Parathyroid adenoma (tissue), 2 donors: ENCODE results near the gene SUPT6H.

Source experiments
- H2AFZ ChIP-seq: fragments of 300-600 bp; sonication (generic); one replicate; pipeline ENCODE4 v1.7.0; 2017; ENCODE audit warnings: antibody characterized with exemption, mild to moderate bottlenecking
- H3K27ac ChIP-seq: fragments of 300-600 bp; sonication (generic); one replicate; pipeline ENCODE4 v1.7.0; 2017
- H3K27me3 ChIP-seq: fragments of 300-600 bp; sonication (generic); one replicate; pipeline ENCODE4 v1.7.0; 2017; ENCODE audit warnings: low read length; ENCODE audit not compliant: control insufficient read depth, insufficient read depth
- H3K36me3 ChIP-seq: fragments of 300-600 bp; sonication (generic); one replicate; pipeline ENCODE4 v1.7.0; 2017; ENCODE audit warnings: low read length; ENCODE audit not compliant: control insufficient read depth, insufficient read depth
- H3K4me1 ChIP-seq: fragments of 300-600 bp; sonication (generic); one replicate; pipeline ENCODE4 v1.7.0; 2017; ENCODE audit warnings: control low read depth
- H3K4me2 ChIP-seq: fragments of 300-600 bp; sonication (generic); one replicate; pipeline ENCODE4 v1.7.0; 2017; ENCODE audit warnings: low read length
- H3K4me3 ChIP-seq: fragments of 300-600 bp; sonication (generic); one replicate; pipeline ENCODE4 v1.7.0; 2017; ENCODE audit warnings: low read depth, low read length
- H3K79me2 ChIP-seq: fragments of 300-600 bp; sonication (generic); one replicate; pipeline ENCODE4 v1.7.0; 2017; ENCODE audit warnings: control low read depth
- H3K9ac ChIP-seq: fragments of 300-600 bp; sonication (generic); one replicate; pipeline ENCODE4 v1.7.0; 2017; ENCODE audit warnings: mild to moderate bottlenecking
- H3K9me3 ChIP-seq: fragments of 300-600 bp; sonication (generic); one replicate; pipeline ENCODE4 v1.7.0; 2017; ENCODE audit warnings: low read length; ENCODE audit not compliant: control insufficient read depth
- TF ChIP-seq, protein P1 (sequence below): fragments of 300-600 bp; sonication (generic); IDR thresholded peaks from one replicate; pipeline ENCODE4 v1.7.0; 2017; ENCODE audit warnings: antibody characterized with exemption, mild to moderate bottlenecking
- donor health status: primary hyperparathyroidism.

The SUPT6H gene

DNA sequence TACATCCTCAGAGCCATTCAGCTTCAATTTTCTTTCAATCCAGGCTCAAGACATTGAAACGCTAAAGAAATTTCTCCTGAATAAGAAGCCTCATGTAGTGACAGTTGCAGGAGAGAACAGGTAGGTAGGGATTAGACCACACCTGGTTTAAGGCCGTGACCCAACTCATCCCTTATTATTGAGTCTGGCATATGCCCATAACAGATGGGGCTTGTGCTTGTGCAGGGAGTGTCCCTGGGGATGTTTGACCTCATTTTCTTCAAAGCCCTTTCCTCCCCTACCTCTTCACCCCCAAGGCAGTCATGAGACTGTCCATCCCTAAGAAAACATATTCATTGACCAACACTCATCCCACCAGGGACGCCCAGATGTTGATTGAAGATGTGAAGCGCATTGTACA is 24.3 kb downstream of the SUPT6H start:
- H3K27me3 ChIP-seq, result no peaks in the 10 kb centered on the region
- H3K4me3 ChIP-seq, result no peak overlapping the region
- peaks cover 3% of the 10 kb centered on the region for H3K79me2 ChIP-seq
- no peaks in the 10 kb centered on the region for H3K4me1 ChIP-seq
- H2AFZ ChIP-seq, result no peak overlapping the region
- no peak overlapping the region for H3K27ac ChIP-seq
- no peaks in the 10 kb centered on the region for H3K36me3 ChIP-seq
- no peak overlapping the region for H3K9ac ChIP-seq
- TF ChIP-seq, protein P1, sequence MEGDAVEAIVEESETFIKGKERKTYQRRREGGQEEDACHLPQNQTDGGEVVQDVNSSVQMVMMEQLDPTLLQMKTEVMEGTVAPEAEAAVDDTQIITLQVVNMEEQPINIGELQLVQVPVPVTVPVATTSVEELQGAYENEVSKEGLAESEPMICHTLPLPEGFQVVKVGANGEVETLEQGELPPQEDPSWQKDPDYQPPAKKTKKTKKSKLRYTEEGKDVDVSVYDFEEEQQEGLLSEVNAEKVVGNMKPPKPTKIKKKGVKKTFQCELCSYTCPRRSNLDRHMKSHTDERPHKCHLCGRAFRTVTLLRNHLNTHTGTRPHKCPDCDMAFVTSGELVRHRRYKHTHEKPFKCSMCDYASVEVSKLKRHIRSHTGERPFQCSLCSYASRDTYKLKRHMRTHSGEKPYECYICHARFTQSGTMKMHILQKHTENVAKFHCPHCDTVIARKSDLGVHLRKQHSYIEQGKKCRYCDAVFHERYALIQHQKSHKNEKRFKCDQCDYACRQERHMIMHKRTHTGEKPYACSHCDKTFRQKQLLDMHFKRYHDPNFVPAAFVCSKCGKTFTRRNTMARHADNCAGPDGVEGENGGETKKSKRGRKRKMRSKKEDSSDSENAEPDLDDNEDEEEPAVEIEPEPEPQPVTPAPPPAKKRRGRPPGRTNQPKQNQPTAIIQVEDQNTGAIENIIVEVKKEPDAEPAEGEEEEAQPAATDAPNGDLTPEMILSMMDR, result no peak
- H3K9me3 ChIP-seq, result no peaks in the 10 kb centered on the region
- H3K4me2 ChIP-seq, result no peak overlapping the region

DNA sequence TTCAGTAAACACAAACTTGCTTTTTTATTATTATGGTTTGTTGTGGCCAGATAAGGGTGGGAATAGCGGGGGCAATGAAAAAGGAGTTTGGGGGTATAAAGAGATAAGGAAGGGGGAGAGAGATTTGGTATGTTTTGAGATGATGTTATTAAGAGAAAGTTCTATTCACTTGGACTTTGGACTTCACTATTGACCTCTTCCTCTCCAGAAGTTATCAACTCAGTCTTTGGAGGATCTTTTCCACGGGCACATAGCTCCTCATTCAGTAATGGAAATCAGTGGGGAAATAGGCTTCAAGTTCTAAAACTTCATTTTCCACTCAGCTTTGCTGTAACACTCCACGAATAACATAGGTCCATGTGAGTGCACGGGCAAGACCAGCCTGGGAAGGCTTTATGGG is 26.5 kb downstream of the SUPT6H start:
- no peak overlapping the region for H2AFZ ChIP-seq
- no peaks in the 10 kb centered on the region for H3K4me1 ChIP-seq

DNA sequence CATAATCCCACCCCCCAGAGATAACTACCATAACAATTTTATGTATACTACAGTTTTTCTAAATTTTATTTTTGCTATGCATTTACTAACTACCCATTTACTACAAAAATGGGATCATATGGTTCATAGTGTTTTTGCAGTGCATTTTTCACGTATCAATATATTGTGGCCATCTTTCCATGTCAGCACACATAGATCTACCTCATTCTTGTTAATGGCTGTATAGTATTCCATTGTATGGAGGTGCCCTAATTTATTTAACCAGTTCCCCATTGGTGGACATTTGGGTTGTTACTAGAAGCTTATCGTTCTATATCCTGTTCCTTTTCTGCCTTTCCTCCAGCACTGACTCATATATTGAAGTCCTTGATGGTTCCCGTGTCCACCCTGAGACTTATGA is 27.0 kb downstream of the SUPT6H start:
- Histone ChIP-seq H3K79me2 (peaks cover 3% of the 10 kb centered on the region), H3K27ac (no peak overlapping the region), H3K4me2 (no peak overlapping the region), H3K4me1 (no peaks in the 10 kb centered on the region), H3K9me3 (no peaks in the 10 kb centered on the region), H3K36me3 (no peaks in the 10 kb centered on the region), H3K4me3 (no peak overlapping the region), H3K27me3 (no peaks in the 10 kb centered on the region), H2AFZ (no peak overlapping the region), H3K9ac (no peak overlapping the region)
- TF ChIP-seq, protein P1, result no peak

More for the DNA sequence above, 26.5 kb downstream of the SUPT6H start:
- Histone ChIP-seq H3K79me2 (peaks cover 3% of the 10 kb centered on the region), H3K9ac (no peak overlapping the region), H3K9me3 (no peaks in the 10 kb centered on the region), H3K4me3 (no peak overlapping the region), H3K27ac (no peak overlapping the region), H3K4me2 (no peak overlapping the region), H3K27me3 (no peaks in the 10 kb centered on the region), H3K36me3 (no peaks in the 10 kb centered on the region)
- TF ChIP-seq, protein P1, result no peak

DNA sequence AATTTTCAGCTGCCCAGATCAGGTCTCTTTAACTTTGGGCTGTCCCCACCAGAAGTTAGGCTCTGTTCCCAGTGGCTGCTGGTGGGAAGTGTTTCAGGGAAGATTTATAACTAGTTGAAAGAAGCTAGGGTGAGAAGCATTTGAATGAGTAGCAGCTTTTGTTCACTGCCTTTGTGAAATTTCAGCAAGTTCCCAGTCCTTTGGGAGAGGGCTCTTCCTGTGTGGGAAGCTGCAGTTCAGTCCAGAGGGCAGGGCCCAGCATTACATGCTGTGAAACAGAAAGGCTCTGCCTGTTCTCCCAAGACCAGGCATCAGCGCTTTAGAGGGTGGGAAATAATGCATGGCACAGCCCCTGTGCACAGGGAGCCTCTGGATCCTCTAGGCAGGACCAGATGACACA is 31.9 kb downstream of the SUPT6H start:
- no peak overlapping the region for H3K9ac ChIP-seq
- H3K27me3 ChIP-seq, result no peaks in the 10 kb centered on the region
- no peaks in the 10 kb centered on the region for H3K4me1 ChIP-seq
- peaks cover 3% of the 10 kb centered on the region for H3K79me2 ChIP-seq
- no peaks in the 10 kb centered on the region for H3K36me3 ChIP-seq
- H2AFZ ChIP-seq, result no peak overlapping the region
- H3K4me2 ChIP-seq, result no peak overlapping the region
- TF ChIP-seq, protein P1, result no peak
- H3K27ac ChIP-seq, result no peak overlapping the region
- no peak overlapping the region for H3K4me3 ChIP-seq
- no peaks in the 10 kb centered on the region for H3K9me3 ChIP-seq

DNA sequence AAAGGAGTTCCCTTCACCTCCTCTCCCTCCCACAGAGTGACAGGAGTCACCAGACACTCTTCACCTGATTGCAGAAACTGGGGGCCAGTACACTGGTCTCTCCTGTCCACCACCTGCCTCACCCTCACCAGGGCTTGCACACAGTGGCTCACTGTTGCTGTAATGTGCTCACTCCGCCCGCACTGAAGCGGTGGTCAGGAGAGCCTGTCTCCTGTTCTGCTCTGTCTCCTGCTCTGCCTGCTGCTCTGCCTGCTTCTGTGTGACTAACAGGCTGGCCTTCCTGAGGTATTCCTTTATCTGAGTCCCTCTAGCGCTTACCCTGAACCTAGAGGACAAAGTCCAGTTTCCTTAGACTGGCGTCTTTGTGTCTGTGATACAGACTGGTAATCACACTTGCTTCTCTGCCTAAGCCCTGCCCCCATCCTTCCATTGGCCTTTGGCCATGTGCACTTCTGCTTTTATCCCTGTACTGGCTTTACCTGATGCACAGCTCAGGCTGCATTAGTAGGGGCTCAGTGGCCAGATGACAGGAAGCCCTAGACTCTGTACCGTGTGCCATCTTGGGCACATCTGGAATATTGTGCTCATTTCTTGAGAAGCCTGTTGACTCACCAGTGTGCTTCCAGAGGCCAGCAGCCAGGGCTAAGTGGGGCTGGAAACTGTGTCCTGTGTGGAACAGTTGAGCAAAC is 36.4 kb downstream of the SUPT6H start:
- Histone ChIP-seq H3K79me2 (no peaks in the 10 kb centered on the region), H3K4me1 (no peaks in the 10 kb centered on the region), H3K27me3 (no peaks in the 10 kb centered on the region), H3K9me3 (no peaks in the 10 kb centered on the region), H2AFZ (no peak overlapping the region), H3K4me2 (no peak overlapping the region), H3K9ac (no peak overlapping the region), H3K4me3 (no peak overlapping the region), H3K36me3 (no peaks in the 10 kb centered on the region), H3K27ac (no peak overlapping the region)
- TF ChIP-seq, protein P1, result no peak
